Measurements from ENCODE around the gene ANKRD55. TPM values are rescaled to one million over a fixed set of nuclear protein-coding genes. Genes with fewer than 3 reads are reported as not detected.
"Not testable (repeated sequence)": the region's sequence is repeated elsewhere in the genome, so short reads cannot be mapped to it uniquely, and the experiment has no call there.

The ANKRD55 gene
- total RNA-seq, 1 experiment from 2014 or later: not detected

- TF ChIP-seq ZNF263 (CRISPR knock-in tag; IDR thresholded peaks at IDR 0.05; ENCODE audit: low read depth) (no peak), CTCF (IDR thresholded peaks at IDR 0.05) (peak; percentile 94)
- Mint-ChIP-seq H3K36me3 (no peaks in the 10 kb centered on the region), H3K27ac (no peak overlapping the region), H3K4me1 (peaks cover 7% of the 10 kb centered on the region), H3K4me3 (no peak overlapping the region), H3K9me3 (no peaks in the 10 kb centered on the region), H3K27me3 (ENCODE audit: low read depth) (no peaks in the 10 kb centered on the region)
- ATAC-seq (peak; percentile 99), DNase-seq (ENCODE audit: low spot score) (peak; percentile 84)
- POLR2A ChIA-PET: interaction anchor here (1.0 kb wide), 1 partner anchor 568 kb away, joined by 4 read pairs; no protein-coding TSS in a partner anchor
- CTCF ChIA-PET: interaction anchor here (0.5 to 5.9 kb wide), 37 partner anchors 9 to 867 kb away, joined by 3 to 94 read pairs (median 4); no protein-coding TSS in a partner anchor
These were observed 37.6 kb upstream of the ANKRD55 start for GRCh38 chr5:56270568-56271392.

- Mint-ChIP-seq H3K27me3 (ENCODE audit: low read depth) (no peaks in the 10 kb centered on the region), H3K4me3 (no peak overlapping the region), H3K36me3 (no peaks in the 10 kb centered on the region), H3K4me1 (peaks cover 7% of the 10 kb centered on the region), H3K27ac (no peak overlapping the region), H3K9me3 (no peaks in the 10 kb centered on the region)
- CTCF ChIA-PET: interaction anchor here (0.8 to 5.9 kb wide), 22 partner anchors 9 to 868 kb away, joined by 3 to 94 read pairs (median 5); no protein-coding TSS in a partner anchor
- DNase-seq (ENCODE audit: low spot score) (no peak), ATAC-seq (no peak)
- POLR2A ChIA-PET: interaction anchor here (1.0 kb wide), 1 partner anchor 569 kb away, joined by 4 read pairs; no protein-coding TSS in a partner anchor
- TF ChIP-seq PRRX2 (CRISPR knock-in tag; IDR thresholded peaks at IDR 0.05): no peak
These were observed 36.9 kb upstream of the ANKRD55 start for GRCh38 chr5:56270058-56270457.

- Mint-ChIP-seq H3K4me1 (peaks cover 7% of the 10 kb centered on the region), H3K4me3 (no peak overlapping the region), H3K36me3 (no peaks in the 10 kb centered on the region), H3K9me3 (no peaks in the 10 kb centered on the region), H3K27me3 (ENCODE audit: low read depth) (no peaks in the 10 kb centered on the region), H3K27ac (no peak overlapping the region)
- ChIA-PET CTCF (interaction anchor here (0.6 to 5.9 kb wide), 9 partner anchors 203 to 897 kb away, joined by 3 to 94 read pairs (median 4); no protein-coding TSS in a partner anchor), POLR2A (no interaction called here)
- no peak for DNase-seq (ENCODE audit: low spot score)
- peak; percentile 54; the same call in 1 of the 2 replicates for ATAC-seq
- no peak for TF ChIP-seq ZNF138 (CRISPR knock-in tag; conservative IDR thresholded peaks at IDR 0.05)
- no peak for TF ChIP-seq CDX4 (CRISPR knock-in tag; IDR thresholded peaks at IDR 0.05; ENCODE audit: borderline replicate concordance)
- no peak for TF ChIP-seq USF2 (CRISPR knock-in tag; IDR thresholded peaks at IDR 0.05)
- TF ChIP-seq ZNF232 (CRISPR knock-in tag; IDR thresholded peaks at IDR 0.05): no peak
- TF ChIP-seq TEAD1 (CRISPR knock-in tag; IDR thresholded peaks at IDR 0.05): no peak
- TF ChIP-seq ELF4 (CRISPR knock-in tag; IDR thresholded peaks at IDR 0.05; ENCODE audit: low read depth): no peak
- TF ChIP-seq SOX15 (CRISPR knock-in tag; IDR thresholded peaks at IDR 0.05): no peak
- TF ChIP-seq ETV6 (CRISPR knock-in tag; IDR thresholded peaks at IDR 0.05): no peak
- TF ChIP-seq ZNF671 (CRISPR knock-in tag; IDR thresholded peaks at IDR 0.05): no peak
- TF ChIP-seq ATF6 (CRISPR knock-in tag; IDR thresholded peaks at IDR 0.05): no peak
These were observed 36.2 kb upstream of the ANKRD55 start for GRCh38 chr5:56269216-56269927.

- DNase-seq (ENCODE audit: low spot score); ATAC-seq; H3K27me3 Mint-ChIP-seq (ENCODE audit: low read depth); H3K4me3 Mint-ChIP-seq; H3K27ac Mint-ChIP-seq; H3K36me3 Mint-ChIP-seq; H3K9me3 Mint-ChIP-seq; POLR2A ChIA-PET: not testable (repeated sequence)
- CTCF ChIA-PET: interaction anchor here (0.6 to 5.9 kb wide), 3 partner anchors 202 to 896 kb away, joined by 3 to 94 read pairs (median 4); no protein-coding TSS in a partner anchor
- peaks cover 10% of the 10 kb centered on the region for H3K4me1 Mint-ChIP-seq
These were observed 35.6 kb upstream of the ANKRD55 start for GRCh38 chr5:56268707-56269106.

All from WTC11 (cell line).